Measurements from ENCODE around the gene ECEL1.

DNA sequence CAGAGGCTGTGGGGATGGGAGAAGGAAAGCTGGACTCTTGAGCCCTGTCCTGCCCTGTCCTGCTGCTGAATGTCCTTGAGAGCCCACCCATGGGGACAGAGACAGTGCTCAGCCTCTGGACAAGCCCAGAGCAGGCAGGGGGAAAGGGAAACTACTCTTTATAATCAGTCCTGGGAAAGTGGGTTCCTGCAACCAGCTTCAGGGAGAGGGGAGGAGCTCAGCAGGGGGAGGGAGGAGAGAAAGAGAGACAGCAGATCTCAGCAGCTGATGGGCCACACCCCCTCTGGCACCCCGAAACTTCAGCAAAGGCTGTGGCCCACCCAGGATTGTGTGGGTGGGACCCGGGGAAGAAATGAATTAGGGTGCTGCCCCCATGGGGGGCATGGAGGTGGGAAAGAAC lies 11.6 kb downstream of the ECEL1 start:
- TF ChIP-seq POLR2AphosphoS5 (IDR thresholded peaks at IDR 0.05) = no peak
- TF ChIP-seq, protein P1, sequence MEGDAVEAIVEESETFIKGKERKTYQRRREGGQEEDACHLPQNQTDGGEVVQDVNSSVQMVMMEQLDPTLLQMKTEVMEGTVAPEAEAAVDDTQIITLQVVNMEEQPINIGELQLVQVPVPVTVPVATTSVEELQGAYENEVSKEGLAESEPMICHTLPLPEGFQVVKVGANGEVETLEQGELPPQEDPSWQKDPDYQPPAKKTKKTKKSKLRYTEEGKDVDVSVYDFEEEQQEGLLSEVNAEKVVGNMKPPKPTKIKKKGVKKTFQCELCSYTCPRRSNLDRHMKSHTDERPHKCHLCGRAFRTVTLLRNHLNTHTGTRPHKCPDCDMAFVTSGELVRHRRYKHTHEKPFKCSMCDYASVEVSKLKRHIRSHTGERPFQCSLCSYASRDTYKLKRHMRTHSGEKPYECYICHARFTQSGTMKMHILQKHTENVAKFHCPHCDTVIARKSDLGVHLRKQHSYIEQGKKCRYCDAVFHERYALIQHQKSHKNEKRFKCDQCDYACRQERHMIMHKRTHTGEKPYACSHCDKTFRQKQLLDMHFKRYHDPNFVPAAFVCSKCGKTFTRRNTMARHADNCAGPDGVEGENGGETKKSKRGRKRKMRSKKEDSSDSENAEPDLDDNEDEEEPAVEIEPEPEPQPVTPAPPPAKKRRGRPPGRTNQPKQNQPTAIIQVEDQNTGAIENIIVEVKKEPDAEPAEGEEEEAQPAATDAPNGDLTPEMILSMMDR (IDR thresholded peaks at IDR 0.05) = no peak
